Measurements from ENCODE around the gene TBCE.

DNA sequence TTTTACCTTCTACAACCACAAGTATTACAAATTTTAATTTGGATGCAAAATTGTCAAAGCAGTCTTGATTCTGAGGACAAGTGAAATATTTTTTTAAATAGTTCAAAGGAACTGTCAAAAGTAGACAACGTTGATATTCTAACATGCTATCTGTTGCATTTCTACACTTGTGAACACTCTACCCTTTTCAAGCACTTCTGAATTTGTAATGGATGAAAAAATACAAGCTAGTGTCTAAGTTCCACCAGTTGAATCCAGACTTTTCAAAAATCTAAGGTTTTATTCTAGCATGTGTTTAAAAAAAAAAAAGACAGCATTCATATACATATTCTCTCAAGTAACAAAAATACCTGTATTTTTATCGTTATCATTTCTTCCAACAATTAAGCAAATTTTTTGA is 41.4 kb upstream of the TBCE start:
- TF ChIP-seq, protein P1, sequence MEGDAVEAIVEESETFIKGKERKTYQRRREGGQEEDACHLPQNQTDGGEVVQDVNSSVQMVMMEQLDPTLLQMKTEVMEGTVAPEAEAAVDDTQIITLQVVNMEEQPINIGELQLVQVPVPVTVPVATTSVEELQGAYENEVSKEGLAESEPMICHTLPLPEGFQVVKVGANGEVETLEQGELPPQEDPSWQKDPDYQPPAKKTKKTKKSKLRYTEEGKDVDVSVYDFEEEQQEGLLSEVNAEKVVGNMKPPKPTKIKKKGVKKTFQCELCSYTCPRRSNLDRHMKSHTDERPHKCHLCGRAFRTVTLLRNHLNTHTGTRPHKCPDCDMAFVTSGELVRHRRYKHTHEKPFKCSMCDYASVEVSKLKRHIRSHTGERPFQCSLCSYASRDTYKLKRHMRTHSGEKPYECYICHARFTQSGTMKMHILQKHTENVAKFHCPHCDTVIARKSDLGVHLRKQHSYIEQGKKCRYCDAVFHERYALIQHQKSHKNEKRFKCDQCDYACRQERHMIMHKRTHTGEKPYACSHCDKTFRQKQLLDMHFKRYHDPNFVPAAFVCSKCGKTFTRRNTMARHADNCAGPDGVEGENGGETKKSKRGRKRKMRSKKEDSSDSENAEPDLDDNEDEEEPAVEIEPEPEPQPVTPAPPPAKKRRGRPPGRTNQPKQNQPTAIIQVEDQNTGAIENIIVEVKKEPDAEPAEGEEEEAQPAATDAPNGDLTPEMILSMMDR (IDR thresholded peaks at IDR 0.05; ENCODE audit: low read depth, low read length, missing input control), result no peak
- TF ChIP-seq, protein P2, sequence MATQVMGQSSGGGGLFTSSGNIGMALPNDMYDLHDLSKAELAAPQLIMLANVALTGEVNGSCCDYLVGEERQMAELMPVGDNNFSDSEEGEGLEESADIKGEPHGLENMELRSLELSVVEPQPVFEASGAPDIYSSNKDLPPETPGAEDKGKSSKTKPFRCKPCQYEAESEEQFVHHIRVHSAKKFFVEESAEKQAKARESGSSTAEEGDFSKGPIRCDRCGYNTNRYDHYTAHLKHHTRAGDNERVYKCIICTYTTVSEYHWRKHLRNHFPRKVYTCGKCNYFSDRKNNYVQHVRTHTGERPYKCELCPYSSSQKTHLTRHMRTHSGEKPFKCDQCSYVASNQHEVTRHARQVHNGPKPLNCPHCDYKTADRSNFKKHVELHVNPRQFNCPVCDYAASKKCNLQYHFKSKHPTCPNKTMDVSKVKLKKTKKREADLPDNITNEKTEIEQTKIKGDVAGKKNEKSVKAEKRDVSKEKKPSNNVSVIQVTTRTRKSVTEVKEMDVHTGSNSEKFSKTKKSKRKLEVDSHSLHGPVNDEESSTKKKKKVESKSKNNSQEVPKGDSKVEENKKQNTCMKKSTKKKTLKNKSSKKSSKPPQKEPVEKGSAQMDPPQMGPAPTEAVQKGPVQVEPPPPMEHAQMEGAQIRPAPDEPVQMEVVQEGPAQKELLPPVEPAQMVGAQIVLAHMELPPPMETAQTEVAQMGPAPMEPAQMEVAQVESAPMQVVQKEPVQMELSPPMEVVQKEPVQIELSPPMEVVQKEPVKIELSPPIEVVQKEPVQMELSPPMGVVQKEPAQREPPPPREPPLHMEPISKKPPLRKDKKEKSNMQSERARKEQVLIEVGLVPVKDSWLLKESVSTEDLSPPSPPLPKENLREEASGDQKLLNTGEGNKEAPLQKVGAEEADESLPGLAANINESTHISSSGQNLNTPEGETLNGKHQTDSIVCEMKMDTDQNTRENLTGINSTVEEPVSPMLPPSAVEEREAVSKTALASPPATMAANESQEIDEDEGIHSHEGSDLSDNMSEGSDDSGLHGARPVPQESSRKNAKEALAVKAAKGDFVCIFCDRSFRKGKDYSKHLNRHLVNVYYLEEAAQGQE (IDR thresholded peaks at IDR 0.05), result no peak

Data from liver (tissue), 2 donors.